HG02938 (cell line): ENCODE measurements around the gene TBC1D3E.
"Not testable (repeated sequence)": the region's sequence is repeated elsewhere in the genome, so short reads cannot be mapped to it uniquely, and the experiment has no call there.

ENCODE experiments used
- ATAC-seq: cut with Tn5 transposase; IDR thresholded peaks from one replicate; pipeline ENCODE4 v1.9.1; 2021; ENCODE audit warnings: mild to moderate bottlenecking, moderate library complexity; ENCODE audit not compliant: unreplicated experiment

Gene TBC1D3E

DNA sequence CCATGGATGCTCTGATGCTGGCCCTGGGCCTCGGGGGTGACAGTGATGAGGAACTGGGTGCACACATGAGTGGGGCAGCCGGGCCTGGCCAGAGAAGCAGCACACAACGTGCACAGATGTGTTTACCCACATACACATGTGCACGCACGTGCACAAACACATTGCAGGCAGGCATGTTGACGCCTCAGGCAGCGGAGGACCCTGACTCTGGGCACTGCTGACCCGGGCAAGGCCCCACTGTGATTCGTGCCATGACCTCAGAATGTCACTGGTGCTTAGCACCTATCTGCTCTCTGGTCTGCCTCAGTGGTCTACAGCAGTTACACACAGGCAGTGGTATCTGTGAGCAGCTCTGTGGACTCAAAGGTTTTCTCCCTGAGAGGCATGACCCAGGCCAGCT lies at the start of gene TBC1D3E:
Gene TBC1D3E, plus strand, starts transcription at position 301 of the 400 bp plus-strand sequence. CDS start 1,545 bp downstream, outside the sequence.
- not testable (repeated sequence) for ATAC-seq

- not testable (repeated sequence) for ATAC-seq
Measured at GRCh38 chr17:38087344-38087743, 40.4 kb upstream of the TBC1D3E start.

DNA sequence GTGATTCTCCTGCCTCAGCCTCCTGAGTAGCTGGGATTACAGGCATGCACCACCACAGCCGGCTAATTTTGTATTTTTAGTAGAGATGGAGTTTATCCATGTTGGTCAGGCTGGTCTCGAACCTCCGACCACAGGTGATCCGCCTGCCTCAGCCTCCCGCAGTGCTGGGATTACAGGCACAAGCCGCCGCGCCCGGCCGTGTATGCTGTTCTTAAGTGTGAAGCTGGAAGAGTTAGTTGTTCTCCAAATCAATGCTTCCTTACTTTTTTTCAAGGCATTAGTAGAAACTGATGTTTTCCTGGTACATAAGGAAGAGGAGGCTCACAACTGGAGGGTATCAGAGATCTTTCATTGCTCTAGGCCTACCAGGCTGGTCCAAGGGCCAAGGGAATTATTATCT lies 39.6 kb upstream of the TBC1D3E start:
- not testable (repeated sequence) for ATAC-seq

DNA sequence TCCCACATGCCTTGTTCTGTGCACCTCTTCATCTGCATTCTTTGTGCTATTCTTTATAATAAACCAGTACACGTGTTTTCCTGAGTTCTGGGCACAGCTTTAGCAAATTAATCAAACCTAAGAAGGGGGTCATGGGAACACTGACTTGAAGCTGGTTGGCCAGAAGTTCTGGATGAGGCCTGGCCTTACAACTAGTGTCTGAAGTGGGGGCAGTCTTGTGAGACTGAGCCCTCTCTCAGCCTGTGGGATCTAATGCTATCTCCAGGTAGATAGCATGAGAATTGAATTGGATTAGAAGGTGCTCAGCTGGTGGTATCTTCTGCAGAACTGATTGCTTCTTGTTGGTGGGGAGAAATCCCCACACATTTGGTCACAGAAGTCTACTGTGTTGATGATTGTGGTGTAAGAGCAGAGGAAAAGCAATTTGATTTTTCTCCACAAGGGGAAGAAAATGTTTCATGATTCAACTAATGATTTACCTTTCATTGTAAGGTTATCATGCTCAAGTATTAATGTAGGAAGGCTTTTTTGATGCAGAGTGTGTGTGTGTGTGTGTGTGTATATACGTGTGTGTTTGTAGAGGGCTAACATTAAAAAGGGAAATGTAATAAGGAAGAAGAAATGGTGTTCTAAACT lies 33.6 kb upstream of the TBC1D3E start:
- ATAC-seq: not testable (repeated sequence)

DNA sequence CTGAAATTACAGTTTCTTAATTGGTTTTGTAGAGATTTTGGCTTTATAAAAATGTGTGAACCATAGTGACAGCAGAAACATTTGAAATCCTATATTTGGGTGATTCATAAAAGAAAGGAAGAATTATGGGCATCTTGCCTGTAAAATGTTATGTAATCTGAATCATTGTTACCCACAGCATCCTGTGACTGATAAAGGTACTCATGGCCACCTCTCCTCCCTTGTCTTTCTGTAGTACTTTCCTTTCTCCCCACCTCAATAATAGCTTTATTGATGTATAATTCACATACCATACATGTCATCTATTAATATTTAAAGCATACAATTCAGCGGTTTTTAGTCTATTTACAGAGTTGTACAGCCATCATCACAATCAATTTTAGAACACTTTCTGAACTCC lies 28.5 kb upstream of the TBC1D3E start:
- not testable (repeated sequence) for ATAC-seq

DNA sequence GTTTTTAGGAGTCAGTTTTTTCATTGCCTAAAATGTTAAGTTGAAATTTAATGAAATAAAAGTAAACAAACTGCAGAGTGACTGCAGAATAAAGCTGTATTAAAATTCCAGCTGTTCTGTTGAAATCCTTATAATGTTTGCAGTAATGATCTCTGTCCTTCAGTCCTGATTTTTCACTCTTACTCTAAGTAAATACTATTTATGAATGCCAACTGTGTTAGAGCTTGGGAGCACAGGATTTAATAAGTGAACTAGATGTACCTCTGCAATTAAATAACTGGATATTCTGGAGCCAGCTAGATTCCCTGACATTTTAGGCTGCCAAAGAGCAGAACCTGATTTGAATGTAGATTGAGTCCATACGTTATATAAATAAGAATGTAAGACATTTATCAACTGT lies 7.9 kb upstream of the TBC1D3E start:
- ATAC-seq: not testable (repeated sequence)

DNA sequence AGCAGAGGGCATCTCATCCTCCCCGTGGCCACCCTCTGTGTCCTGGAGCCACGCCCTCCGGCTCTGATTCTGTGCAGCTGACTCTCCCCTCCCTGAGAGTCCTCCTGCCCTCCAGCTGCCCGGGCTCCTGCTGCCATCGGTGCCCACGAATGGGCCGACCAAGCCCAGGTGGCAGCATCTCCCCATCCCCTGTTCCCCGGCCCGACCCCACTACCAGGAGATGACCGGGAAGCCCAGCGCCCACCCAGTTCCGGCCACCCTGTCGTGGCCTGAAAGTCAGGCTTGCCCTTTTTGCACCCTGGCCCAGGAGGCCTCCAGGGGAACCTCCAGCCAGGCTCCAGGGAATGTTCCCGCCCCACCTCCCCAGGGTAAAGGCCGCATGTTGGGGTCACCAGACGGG lies 7.1 kb downstream of the TBC1D3E start:
- ATAC-seq: not testable (repeated sequence)
